ENCODE data around the gene KRTAP2-2.
"Not testable (repeated sequence)": the region's sequence is repeated elsewhere in the genome, so short reads cannot be mapped to it uniquely, and the experiment has no call there.

DNA sequence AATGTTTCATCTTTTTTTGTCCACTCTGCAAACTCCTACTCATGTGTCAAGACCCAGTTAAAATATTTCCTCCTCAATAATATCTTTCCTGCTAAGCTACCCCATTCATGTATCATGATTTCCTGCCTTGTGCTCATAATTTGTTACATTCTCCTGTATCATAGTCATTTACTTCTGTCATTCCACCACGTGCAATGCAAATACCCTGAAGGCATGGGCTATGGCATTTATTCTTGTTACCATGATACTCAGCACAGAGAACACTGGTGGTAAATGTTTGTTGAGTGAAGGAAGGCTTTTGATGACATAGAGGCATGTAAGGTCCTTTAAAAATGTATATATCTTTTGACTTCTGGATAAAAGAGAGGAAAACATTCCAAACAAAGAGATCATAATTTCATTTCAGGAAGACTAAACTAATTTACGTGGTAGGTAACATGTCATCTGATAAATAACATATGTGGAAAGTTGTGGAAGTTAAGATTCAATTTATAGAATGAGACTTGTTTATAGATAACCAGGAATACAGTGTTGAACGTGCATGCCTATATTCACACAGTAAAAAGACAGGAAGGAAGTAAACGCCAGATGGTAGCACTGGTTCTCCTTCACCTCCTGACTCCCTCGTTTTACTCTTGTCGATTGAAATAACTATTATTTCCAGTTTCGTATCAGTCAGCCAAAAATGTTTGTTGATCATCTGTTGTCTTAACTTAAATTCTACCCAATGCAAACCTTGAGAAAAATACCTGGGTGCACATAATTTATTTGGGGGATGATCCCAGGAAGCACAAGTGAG lies 44.9 kb upstream of the KRTAP2-2 start:
- TF ChIP-seq, protein P1, sequence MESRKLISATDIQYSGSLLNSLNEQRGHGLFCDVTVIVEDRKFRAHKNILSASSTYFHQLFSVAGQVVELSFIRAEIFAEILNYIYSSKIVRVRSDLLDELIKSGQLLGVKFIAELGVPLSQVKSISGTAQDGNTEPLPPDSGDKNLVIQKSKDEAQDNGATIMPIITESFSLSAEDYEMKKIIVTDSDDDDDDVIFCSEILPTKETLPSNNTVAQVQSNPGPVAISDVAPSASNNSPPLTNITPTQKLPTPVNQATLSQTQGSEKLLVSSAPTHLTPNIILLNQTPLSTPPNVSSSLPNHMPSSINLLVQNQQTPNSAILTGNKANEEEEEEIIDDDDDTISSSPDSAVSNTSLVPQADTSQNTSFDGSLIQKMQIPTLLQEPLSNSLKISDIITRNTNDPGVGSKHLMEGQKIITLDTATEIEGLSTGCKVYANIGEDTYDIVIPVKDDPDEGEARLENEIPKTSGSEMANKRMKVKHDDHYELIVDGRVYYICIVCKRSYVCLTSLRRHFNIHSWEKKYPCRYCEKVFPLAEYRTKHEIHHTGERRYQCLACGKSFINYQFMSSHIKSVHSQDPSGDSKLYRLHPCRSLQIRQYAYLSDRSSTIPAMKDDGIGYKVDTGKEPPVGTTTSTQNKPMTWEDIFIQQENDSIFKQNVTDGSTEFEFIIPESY (IDR thresholded peaks at IDR 0.05) = not testable (repeated sequence)
- TF ChIP-seq KDM1A (IDR thresholded peaks at IDR 0.05; ENCODE audit: borderline replicate concordance) = not testable (repeated sequence)
- TF ChIP-seq, protein P2, sequence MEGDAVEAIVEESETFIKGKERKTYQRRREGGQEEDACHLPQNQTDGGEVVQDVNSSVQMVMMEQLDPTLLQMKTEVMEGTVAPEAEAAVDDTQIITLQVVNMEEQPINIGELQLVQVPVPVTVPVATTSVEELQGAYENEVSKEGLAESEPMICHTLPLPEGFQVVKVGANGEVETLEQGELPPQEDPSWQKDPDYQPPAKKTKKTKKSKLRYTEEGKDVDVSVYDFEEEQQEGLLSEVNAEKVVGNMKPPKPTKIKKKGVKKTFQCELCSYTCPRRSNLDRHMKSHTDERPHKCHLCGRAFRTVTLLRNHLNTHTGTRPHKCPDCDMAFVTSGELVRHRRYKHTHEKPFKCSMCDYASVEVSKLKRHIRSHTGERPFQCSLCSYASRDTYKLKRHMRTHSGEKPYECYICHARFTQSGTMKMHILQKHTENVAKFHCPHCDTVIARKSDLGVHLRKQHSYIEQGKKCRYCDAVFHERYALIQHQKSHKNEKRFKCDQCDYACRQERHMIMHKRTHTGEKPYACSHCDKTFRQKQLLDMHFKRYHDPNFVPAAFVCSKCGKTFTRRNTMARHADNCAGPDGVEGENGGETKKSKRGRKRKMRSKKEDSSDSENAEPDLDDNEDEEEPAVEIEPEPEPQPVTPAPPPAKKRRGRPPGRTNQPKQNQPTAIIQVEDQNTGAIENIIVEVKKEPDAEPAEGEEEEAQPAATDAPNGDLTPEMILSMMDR (IDR thresholded peaks at IDR 0.05 in 2 of 3, conservative IDR thresholded peaks at IDR 0.05 in 1 of 3; ENCODE audit: control insufficient read depth in 2 of 3, extremely low read depth in 1 of 3, insufficient read depth in 1 of 3, low read depth in 3 of 3, low read length in 3 of 3) = not testable (repeated sequence)

Data from GM12878 (cell line).